ENCODE measurements around the gene CYP27C1.
A peak's percentile ranks its signal among the peaks of the same experiment; 100 is the strongest.
"Not testable (repeated sequence)": the region's sequence is repeated elsewhere in the genome, so short reads cannot be mapped to it uniquely, and the experiment has no call there.

The CYP27C1 gene

DNA sequence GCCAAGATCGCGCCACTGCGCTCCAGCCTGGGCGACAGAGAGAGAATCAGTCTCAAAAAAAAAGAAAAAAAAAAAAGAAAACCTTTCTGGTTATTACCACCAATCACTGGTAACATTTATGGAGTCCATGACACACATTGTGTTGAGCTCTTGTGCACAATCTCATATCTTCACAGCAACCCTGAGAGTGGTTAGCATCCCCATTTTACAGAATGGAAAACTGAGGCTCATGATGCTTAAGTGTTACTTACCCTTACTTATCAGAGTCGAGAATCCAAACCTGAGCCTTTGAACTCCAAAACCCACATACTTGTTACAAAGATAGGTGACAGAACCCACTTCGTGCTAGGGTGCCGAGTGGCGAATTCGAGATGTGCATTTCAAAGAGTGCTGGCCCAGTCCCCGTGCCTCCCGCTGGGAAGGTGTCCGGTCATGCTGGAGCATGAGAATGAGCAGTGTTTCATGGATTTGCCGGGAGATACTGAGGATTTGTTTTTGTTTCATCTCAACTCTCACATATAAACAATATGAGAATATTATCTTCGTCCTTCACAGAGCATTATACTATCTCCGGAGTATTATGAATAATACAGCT, 50.9 kb downstream of the CYP27C1 start:
- DNase-seq = no peak

DNA sequence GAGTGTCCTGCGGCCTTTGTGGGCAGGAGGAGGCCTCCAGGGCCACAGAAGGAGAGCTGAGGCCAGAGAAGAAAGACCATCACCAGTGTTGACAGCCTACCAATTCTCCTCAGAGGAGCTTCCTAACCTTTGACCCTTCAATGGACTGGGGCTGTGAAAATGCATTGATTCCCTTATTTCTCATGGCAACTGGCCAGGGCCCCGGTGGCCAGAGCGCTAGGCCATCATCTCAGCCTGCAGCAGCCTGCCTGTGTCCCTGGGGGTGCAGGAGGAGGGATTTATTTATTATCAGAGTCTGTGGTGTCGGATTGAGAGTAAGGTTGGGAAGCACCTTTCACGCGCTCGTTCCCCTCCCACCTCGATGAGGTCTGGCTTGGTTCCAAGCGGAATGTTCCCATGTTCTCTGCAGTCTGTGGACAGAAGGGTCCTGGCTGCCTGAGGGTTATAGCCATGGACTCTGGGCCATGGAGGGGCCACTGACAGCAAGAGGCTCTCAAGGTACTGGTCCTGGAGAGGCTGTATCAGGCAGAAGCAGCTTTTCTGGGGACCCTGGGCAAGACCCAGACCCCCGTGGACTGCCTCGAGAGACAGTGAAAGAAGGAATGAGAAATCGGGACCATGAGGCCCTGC, 53.8 kb downstream of the CYP27C1 start:
- DNase-seq = no peak

DNA sequence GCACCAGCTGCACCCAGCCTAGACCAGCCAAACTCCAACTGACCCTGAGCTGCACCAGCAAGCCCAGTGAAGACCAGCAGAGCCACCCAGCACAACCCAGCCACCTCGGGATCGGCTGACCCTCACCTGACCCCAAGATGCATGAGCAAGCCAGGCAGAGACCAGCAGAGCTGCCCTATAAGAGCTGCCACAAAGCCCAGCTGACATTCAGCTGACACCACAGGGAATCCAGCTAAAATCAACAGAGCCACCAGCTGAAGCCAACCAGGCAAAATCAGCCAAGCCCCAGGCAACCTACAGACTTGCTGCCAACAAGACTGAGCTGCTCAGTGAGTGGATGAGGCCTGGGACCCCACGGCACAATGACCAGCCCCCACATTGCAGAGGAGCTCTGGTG, 54.6 kb downstream of the CYP27C1 start:
- no peak for DNase-seq

DNA sequence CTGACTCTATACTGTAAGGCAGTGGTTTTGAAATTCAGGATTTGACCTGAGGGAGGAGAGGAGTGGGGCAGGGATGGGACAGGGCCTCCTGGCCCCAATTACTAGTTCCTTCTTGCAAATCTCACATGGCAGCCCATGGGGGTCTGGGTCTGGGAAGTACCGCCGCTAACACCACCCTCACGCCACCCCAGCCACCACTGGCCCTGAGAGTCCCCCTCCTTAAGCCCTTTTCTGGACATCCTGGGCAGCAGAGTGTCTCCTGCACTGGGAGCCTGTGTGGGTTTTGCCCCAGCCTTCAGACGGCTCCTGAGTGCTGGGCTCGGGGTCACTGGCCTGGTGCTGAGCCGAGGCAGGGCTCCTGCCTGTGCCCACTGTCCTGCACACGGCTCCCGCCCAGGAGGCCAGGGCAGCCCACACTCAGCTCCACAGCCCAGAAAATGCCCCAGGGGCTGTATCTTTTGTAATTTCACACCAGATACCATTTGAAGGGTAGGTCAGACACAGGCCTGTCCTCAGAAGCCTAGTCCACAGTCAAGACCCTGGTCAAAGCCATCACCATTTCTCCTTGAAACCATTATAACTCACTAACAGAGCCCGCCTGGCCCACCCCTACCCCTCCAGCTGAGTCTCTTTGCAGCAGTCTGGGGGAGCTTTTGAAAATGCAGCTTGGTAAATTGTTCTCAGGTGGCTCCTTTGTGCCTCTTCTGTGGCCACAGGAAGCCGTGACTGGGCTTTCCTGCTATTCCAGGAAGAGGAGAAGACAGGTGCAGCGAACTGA, 55.1 kb downstream of the CYP27C1 start:
- DNase-seq = no peak

DNA sequence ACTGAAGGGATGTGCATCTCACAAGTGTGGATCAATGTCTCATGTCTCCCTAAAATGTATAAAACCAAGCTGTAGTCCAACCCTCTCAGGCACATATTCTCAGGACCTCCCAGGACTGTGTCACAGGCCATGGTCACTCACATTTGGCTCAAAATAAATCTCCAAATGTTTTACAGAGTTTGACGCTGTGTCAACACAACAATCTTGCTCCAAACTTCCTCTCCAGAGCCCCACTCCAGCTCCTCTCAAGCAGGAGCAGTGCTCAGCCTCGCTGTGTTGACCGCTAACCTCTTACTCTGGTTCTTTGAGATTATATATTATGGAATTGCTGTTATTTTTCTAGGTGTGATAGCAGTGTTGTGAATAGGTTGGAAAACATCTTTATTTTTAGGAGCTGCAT, 56.2 kb downstream of the CYP27C1 start:
- DNase-seq = no peak

DNA sequence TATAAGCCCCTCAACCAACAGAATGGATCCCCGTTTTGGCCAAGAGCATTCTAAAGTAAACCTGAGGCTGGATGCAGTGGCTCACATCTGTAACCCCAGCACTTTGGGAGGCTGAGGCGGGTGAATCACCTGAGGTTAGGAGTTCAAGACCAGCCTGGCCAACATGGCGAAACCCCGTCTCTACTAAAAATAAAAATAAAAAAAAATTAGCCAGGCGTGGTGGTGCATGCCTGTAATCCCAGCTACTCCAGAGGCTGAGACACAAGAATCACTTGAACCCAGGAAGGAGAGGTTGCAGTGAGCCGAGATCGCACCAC, 57.1 kb downstream of the CYP27C1 start:
- DNase-seq = not testable (repeated sequence)

DNA sequence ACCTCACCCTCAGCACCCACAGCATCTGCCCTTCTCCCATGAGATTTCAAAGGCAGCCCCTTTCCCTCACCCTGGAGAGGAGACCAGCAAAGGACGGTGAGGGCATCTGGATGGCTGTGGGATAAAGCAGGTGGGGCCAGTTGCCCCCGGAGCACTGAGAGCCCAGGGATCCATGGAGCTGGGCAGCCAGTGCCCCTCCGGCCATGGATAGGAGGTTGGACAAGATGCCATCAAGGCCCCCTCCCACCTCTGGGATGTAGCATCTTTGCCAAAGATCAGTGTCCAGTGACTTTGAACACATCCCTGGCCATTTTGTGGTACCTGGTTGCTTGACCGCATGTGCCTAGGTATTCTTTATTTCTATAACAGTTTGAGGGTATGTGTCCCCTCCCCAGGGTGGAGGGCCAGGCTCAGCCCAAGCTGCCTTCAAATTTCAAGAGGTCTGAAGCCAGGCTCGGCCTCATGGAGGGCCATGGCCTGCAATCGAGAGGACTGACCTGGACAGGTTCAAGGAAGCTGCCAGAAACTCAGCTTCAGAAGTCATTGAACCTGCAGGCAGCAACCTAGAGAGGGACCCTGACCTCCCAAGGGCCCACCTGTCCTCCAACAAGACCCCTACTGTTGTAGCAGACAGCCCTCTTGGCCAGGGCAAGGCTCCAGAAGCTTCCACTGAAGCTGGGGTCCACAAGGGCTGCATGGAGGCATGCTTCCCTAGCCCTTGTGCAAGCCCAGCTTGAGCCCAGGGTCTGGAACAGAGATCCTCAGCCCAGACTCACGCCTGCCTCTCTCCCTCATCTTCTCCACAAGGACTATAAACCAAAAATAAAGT, 57.6 kb downstream of the CYP27C1 start:
- no peak for DNase-seq

DNA sequence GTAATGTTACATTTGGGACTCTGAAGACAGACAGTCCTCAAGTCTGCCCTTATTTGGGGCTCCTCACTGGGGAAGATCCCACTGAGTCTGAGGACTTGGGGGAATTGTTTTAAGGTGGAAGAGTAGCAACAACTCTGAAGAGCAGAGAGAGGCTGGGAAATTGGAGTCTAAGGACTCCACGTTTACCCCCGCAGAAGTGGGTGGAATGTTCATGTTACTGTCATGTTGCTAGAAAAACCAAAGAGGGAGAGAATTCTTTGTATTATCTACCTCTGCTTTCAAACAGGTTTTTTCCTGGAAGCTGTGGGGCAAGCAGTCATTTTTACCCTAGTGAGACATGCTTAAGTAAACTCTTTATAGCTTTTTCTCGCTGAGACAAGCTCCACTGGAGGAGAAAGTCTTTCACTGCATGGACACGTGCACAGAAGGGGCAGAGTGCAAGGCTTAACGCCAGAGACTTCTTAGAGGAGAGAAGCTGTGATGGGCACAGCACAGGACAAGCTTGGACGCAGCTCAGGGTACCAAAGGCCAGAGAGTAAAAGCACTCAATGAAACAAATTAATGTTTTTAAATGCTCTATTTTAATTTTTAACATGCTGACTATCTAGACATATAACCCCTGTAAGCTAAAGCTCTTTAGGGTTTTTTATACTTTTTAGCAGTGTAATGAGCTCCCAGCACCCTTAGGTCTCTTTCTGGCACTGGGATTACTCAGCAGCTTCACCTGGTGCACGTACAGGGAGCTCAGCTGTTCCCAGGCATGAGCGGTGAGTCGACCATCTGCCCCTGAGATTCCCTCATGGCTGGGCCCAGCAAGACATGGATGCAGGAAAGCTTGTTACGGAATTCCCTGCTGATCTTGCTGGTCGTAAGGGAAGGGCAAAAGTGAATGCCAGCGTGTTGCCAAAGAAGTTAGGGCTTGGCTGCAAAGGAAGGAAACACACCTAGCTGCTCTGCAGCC, 58.6 kb downstream of the CYP27C1 start:
- no peak for DNase-seq

DNA sequence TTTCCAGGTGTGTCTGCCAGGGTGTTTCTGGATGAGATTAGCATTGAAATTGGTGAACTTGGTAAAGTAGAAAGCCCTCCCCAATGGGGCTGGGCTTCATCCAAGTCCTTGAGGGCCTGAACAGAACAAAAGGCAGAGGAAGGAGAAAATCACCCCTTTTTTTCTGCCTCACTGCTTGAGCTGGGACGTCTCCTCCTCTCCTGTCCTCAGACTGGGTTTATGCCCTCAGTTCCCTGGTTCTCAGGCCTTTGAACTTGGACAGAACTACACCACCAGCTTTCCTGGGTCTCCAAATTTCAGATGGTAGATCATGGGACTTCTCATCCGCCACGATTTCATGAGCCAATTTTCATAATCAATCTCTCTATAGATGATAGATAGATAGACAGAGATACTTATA, 59.4 kb downstream of the CYP27C1 start:
- no peak for DNase-seq

DNA sequence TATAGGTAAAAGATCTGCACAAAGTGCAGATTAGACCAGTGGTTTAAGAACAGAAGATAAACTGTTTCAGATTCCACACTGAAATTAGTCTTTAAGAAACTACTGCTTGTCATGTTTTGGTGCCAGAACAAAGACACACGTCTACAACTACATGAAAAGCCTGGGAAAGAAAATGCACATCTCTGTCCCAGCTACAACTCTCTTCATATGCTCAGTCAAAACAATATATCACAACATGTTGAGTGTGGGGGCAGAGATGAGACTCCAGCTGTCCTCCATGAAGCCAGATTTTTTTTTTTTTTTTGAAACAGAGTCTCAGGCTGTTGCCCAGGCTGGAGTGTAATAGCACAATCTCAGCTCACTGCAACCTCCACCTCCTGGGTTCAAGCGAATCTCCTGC, 60.6 kb downstream of the CYP27C1 start:
- DNase-seq = no peak

DNA sequence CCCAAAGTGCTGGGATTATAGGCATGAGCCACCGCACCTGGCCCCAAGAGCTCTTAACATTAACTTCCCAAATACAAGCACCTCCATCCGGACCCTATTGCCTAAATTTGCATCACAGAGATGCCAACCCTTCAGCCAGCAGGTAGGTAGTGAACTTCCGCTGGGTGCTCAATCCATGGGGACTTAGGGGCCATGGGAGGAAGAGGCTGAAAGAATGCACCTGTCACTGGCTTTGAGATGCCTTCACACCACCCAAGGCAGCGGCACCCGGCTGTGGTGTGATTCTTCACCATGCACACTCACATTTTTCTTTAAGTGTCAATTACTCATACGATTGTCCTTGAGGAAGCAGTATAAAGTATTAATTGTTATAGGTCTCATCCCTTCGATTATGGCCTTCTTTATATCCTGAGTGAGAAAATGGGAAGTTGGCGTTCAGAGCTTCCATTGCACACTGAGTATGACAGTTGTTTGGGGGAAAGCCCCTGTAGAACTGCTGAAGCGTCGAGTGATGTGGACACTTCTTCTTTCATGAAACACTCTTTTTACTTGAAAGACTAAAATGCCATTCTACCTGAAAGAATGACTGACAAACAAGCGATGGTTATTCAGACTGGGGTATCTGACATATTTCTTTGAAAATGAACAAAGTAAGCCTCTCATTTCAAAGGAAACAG, 61.3 kb downstream of the CYP27C1 start:
- DNase-seq = no peak

DNA sequence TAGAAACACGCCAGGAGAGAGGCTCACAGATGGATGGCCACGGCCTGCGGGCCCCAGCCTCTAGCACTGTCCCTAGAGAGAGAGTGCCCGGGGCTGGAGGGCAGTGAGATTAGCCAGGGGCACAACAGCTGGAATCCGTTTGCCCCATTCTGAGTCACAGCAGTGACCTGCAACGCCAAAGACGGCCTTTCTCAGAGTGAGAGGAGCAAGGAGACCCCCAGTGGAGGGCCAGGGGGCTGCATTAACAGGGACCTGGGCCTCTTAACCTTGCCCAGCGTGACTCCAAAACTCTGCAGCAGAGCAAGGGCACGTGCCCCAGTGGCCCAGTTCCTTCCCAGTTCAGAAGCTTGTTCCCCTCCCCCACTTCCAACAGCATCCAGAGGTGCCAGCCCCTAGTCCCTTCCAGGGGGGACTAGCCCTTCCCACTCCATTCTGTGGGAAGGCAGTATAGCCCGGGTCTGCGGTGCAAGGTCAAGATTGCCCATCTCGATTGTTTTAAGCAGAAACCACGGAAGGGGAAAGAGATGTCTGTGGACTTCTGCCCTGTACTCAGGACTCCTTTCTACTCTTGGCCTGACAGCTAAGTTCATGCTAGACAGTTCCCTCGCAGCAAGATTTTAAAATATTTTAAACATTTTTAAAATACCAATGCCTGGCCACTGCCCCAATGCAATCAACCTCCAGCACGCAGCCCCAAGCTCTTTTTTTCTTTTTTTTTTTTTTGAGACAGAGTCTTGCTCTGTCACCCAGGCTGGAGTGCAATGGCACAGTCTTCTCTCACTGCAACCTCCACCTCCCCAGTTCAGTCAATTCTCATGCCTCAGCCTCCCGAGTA, 62.2 kb downstream of the CYP27C1 start:
- peak; percentile 1 for DNase-seq

DNA sequence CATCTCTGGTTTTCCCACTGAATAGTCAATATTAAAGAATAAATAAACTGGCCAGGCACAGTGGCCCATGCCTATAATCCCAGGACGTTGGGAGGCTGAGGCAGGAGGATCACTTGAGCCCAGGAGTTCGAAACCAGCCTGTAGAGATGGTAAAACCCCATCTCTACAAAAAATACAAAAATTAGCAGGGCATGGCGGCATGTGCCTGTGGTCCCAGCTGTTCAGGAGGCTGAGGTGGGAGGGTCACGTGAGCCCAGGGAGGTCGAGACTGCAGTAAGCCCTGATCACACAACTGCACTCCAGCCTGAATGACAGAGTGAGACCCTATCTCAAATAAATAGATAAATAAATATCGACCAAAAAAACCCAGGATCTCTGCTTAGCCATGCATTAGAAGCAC, 63.0 kb downstream of the CYP27C1 start:
- no peak for DNase-seq

DNA sequence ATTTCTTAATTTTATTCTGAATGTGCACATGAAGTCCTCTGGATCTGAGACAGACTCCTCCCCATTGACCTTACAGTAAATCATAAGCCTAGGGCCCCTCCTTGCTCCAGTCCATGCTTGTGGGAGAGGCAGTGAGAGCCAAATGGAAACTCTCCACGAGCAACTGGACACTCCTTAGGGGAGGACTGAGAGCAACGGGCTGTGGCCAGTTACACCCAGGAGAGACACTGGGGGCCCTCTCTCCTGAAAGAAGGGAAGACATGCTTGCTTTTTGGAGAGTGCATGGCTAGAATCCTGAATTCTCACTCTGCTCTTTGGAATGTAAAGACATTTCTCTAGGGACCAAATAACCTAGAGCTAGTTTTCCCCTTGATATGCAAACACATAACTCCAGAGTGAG, 64.2 kb downstream of the CYP27C1 start:
- no peak for DNase-seq

DNA sequence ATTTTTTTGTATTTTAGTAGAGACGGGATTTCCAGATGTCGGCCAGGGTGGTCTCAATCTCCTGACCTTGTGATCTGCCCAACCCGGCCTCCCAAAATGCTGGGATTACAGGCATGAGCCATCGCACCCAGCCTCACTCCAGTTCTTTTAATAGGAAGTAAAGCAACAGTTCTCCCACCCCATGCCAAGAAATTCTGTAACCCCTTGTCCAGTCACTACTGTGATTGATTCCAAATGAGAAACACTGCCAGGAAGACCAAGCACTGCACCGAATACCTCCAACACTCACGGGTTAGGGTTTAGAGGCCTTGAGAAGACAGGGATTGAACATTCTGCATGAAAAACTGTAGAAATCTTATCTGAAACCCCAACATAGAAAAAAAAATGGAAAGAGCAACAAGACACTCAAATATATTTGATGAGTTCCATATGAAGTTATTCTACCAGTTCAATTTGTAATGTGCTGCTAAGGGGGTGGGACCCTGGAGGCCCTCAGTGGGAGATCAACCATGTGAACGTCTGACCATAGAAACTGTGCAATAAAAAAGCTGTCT, 65.0 kb downstream of the CYP27C1 start:
- DNase-seq = no peak

DNA sequence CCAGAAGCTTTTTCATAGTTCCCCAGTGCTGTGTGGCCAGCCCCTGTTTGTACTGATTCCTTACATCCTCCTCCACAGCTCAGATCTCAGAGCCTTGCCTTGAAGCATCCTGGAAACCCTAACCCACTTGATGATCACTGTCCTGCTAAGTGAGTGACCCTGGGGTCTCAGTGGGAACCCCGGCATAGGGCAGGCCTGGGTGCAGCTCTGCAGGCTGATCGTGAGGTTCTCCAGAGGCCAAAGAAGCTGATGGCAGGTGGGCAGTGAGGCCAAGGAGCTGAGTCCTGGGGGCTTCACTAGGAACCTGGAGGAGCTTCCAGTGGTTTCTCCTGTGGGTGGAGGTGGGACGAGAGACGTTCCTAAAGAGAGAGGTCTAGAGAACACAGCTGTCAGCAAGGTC, 65.7 kb downstream of the CYP27C1 start:
- no peak for DNase-seq

DNA sequence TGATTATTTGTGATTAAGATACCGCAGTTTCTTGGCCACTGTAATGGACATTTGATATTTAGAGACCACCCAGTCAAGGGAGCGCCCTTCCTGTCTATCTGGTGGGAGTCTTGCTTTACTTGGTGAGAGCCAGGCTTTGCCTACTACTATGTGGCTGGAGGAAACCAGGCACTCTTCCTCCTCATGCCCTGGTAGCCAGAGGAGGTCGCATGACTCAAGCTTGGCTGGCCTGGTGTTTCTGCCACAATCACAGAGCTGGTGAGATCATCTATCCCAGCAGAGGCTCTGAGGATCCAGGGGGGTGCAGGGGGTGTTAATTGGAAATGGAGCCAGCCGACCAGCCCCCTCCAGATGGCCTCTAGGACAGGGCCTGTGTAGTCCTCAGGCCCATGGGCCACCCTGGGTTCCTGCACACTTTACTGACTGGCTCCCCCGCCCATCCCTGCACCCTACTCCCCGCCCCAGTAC, 66.4 kb downstream of the CYP27C1 start:
- DNase-seq = no peak

DNA sequence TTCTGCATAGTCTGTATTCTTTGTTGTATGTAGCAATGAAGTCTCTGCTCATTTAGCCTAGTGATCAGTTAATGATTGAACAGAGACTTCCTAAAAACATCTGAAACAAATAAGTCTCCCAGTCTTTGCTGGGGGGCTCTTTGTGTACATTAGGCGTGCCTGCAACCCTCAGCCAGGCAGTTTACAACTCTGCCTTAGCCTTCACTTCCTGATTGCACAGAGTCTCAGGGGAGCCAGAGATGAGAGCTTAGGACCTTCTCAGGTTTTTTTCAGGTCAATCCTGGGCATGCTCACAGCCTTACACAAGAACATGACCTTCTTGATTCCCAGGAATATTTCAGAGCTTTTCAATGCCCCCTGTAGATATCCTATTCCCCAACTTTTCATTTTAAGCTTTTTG, 69.1 kb downstream of the CYP27C1 start:
- no peak for DNase-seq

DNA sequence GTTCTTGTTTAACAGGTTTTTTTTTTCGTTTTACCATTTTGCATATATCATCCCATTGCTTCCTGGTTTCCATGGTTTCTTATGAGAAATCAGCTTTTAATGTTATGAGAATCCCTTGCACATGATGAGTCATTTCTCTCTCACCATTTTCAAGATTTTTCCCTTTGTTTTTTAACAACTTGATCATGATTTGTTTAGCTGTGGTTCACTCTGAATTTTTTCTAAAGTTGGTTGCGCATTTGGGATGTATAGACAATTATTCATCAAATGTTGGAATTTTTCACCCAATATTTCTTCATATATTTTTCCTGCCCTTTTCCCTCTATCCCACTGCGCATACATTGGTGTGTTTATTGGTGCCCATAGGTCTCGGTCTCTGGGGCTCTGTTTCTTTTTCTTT, 70.7 kb downstream of the CYP27C1 start:
- DNase-seq = no peak

DNA sequence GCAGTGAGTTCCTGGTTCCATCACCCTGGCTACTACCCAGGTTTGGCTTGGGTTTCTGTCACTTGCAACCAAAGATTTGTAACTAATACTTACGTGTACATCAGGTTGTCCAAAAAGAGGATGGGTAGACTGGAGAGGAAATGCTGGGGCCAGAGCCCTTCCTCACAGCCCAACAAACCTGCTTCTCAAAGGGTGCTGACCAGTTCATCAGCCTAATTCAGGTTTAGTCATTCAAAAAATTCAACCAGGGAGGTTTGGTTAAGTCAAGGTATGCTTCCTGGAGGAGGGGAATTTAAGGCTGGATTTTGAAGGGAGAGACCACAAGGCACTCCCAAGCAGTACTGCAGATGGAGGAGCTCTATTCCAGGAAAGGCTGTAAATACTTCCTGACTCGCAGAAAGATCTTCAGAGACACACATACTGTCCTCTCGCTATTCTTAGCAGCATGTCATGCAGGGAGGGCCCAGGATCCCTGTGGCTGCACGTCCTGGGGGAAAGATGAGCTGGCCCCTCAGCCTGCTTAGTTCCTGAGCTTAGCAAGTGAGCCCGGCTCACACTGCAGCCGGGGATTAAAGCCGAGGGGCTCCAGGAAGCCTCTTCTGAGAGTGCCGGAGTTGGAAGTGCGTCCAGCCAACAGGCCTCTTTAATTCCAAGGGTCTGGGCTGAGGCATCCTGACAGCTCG, 73.1 kb downstream of the CYP27C1 start:
- no peak for DNase-seq
